ENCODE results near the gene SIRT1.
"Not testable (repeated sequence)": the region's sequence is repeated elsewhere in the genome, so short reads cannot be mapped to it uniquely, and the experiment has no call there.

The SIRT1 gene

GRCh38 chr10:67884313-67884841 lies at the start of gene SIRT1:
SIRT1 (plus strand) TSS chr10:67884656; CDS start chr10:67884722, 66 bp downstream.
- DNase-seq (ENCODE audit: low spot score) = peak; percentile 93

DNA sequence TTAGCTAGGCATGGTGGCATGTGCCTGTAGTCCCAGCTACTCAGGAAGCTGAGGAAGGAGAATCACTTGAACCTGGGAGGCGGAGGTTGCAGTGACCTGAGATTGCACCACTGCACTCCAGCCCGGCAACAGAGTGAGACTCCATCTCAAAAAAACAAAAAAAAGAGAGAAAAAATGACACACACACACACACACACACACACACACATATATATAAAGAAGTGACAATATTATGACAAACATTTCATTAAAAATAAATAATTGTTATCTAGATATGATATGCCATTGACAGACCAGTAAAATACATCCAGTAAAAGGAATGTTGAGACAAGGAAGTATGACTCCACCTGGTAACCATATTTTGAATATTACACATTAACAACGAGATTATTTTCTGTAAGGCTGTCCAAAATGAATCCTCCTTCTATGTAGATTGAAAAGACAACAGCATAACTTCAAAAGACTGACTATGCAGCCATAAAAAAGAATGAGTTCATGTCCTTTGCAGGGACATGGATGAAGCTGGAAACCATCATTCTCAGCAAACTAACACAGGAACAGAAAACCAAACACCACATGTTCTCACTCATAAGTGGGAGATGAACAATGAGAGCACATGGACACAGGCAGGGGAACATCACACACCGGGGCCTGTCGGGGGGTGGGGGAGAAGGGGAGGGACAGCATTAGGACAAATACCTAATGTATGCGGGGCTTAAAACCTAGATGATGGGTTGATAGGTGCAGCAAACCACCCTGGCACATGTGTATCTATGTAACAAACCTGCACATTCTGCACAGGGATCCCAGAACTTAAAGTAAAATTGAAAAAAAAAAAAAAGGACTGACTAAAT lies 48.7 kb upstream of the SIRT1 start:
- not testable (repeated sequence) for DNase-seq (ENCODE audit: low spot score)

DNA sequence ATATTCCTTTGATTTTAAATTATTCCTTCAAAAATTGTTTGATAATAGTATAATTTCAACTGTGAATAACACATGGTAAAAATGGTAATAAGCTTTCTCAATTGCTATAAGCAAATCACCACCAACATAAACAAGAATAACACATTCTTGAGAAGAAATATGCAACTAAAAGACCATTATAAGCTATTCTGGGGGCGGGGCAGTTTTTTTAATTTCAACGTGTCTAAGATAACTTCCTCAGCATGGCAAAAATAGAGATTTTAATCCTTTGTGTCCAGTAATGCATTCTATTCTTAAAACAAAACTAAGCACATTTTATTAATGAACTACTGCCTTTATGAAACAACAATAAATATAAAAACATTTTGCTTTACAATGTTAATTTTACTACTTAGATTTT lies 48.0 kb upstream of the SIRT1 start:
- DNase-seq (ENCODE audit: low spot score) = no peak

- no peak for DNase-seq (ENCODE audit: low spot score)
These were observed 47.5 kb upstream of the SIRT1 start for GRCh38 chr10:67836972-67837371.

GRCh38 chr10:67837541-67838314 lies 46.7 kb upstream of the SIRT1 start, which contains the start of gene DNAJC12:
DNAJC12 (minus strand) TSS chr10:67838188; CDS start chr10:67838011, 177 bp downstream.
- peak; percentile 55 for DNase-seq (ENCODE audit: low spot score)

DNA sequence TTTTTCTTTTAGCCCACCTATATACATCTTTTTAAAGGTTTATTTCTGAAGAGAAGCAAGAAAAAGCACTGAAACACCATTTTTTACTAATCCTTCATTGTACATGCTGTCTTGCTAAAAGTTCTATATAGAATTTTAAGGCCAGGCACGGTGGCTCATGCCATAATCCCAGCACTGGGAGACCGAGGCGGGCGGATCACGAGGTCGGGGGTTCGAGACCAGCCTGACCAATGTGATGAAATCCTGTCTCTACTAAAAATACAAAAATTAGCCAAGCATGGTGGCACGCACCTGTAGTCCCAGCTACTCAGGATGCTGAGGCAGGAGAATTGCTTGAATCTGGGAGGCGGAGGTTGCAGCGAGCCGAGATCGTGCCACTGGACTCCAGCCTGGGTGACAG lies 44.9 kb upstream of the SIRT1 start:
- DNase-seq (ENCODE audit: low spot score) = not testable (repeated sequence)

- DNase-seq (ENCODE audit: low spot score) = no peak
These were observed 44.5 kb upstream of the SIRT1 start for GRCh38 chr10:67839951-67840350.

DNA sequence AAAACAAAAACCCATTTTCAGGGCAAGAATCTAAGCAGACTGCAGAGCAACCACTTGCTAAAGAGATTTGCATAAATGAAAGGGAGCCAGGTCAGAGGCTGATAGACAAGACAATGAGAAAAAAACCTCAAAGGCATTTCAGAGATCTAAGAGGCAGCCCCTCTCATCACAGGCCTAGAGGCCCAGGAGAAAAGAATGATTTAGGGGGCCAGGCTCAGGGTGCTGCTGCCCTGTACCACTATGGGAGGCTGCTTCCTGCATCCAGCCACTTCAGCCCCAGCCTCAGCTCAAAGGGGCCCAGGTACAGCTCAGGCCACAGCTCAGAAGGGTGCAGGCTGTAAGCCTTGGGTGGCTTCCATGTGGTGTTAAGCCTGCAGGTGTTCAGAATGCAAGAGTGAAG lies 42.7 kb upstream of the SIRT1 start:
- DNase-seq (ENCODE audit: low spot score) = no peak

GRCh38 chr10:67843284-67843683 lies 41.2 kb upstream of the SIRT1 start:
- DNase-seq (ENCODE audit: low spot score) = no peak

DNA sequence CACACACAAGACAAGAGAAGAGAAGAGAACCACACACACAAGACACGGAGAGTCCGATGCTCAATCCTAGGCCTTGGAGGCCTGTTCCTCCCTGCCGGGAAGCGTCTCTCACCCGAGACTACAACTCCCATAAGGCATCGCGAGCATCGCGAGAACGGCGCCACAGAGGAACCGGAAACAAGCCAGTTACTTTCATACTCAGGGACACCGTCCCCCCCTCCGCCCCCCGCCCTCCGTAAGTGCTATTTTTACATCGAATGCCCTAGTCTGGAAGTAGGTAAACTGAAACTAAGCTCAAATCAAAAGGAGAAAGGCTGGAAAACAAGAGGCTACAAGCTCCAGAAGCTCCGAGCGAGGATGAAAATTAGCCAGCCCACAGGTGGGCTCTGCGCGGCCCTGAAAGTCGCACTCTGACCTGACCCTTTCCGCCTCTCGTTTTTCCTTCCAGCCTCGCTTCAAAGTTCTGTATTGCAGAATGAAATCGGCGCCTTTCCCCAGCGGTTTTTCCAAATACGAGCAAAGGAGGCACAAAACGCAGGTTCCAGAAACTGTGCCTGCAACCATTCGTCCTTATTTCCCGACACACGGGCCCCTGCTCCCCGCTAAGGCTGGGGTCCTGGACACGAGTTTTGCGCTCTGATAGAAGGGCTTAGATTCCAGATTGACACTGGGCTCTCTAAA lies 35.0 kb upstream of the SIRT1 start:
- DNase-seq (ENCODE audit: low spot score) = peak; percentile 90

- DNase-seq (ENCODE audit: low spot score) = no peak
These were observed 33.3 kb upstream of the SIRT1 start for GRCh38 chr10:67851186-67851585.

DNA sequence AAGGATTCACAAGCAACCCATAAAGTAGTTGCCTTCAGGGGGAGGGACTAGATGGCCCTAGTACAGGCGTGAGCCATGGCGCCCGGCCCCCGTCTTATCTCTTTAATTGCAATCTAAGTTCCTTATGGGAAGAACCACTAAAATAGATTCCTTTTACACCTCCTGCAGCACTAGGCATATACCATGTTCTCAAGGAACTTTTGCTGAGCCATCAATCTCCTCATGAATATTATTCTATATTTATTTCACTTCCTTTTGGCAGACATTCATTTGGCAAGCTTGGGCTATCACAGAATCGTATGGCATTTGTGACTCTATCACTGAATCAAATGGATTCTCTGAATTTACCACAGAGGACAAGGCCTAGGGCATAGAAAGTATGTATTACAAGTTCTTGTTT lies 31.7 kb upstream of the SIRT1 start:
- no peak for DNase-seq (ENCODE audit: low spot score)

DNA sequence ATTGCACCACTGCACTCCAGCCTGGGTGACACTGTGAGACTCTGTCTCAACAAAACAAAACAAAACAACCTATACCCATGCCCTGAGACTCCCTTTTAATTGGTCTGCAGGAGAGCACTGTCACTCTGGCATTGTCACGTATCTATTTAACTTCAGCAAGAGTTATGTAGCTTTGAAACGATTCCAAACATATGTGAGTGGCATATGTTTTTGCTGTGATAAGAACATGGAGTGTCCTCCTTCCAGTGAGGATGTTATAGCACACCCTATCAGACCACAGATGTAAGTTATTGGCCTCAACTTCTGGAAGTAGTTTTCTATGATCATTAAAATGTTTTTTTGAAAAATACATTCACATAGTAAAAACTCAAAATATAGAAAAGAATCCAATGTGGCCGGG lies 30.9 kb upstream of the SIRT1 start:
- DNase-seq (ENCODE audit: low spot score) = no peak

- no peak for DNase-seq (ENCODE audit: low spot score)
These were observed 25.5 kb upstream of the SIRT1 start for GRCh38 chr10:67858971-67859370.

GRCh38 chr10:67861750-67862432 lies 22.6 kb upstream of the SIRT1 start:
- no peak for DNase-seq (ENCODE audit: low spot score)

- DNase-seq (ENCODE audit: low spot score) = no peak
These were observed 21.4 kb upstream of the SIRT1 start for GRCh38 chr10:67863094-67863493.

DNA sequence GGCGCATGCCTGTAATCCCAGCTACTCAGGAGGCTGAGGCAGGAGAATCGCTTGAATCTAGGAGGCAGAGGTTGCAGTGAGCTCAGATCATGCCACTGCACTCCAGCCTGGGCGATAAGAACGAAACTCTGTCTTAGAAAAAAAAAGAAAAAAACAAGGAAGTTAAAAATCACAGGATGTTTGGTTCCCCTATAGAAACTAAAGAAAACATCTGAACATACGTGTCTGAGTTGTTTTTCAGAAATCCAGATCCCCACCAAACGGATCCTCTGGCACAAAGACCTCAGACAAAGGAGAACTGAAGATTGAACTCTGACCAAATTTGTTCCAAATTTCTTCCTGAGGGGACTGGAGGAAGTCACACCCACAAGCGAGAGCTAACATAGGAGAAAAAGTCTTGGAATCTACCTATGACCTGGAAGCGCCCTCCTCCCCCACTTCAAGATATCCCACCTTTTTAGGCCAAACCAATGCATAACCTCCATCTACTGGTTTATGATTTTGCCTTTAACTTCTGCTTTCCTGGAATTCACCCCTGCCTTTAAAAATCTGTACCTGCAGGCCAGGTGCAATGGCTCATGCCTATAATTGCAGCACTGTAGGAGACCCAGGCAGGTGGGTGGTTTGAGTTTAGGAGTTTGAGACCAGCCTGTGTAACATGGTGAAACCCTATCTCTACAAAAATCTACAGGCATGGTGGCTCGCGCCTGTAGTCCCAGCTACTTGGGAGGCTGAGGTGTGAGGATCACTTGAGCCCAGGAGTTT lies 19.7 kb upstream of the SIRT1 start:
- DNase-seq (ENCODE audit: low spot score) = no peak

DNA sequence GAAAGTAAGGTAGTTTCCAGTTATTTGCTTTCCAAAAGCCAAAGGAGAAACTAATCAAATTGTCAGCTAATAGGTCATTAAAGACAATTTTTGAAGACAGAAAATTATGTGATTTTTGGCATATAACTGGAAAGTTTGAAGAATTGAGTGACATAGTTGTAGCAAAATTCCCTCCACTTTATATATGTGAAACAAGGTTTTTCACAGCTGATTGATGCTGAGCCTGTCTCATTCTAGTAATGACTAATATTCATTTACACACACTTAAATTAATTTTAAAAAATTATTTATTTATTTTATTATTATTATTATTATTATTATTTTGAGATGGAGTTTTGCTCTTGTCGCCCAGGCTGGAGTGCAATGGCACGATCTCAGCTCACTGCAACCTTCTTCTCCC lies 16.3 kb upstream of the SIRT1 start:
- DNase-seq (ENCODE audit: low spot score) = no peak

DNA sequence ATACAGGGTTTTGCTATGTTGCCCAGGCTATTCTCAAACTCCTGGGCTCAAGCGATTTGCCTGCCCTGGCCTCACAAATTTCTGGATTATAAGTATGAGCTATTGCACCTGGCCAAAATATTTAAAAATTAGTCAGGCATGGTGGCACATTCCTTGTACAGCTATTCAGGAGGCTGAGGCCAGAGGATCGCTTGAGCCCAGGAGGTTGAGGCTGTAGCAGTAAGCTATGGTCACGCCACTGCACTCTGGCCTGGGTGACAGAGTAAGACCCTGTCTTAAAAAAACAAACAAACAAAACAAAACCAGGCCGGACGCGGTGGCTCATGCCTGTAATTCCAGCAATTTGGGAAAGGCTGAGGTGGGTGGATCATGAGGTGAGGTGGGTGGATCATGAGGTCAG lies 14.5 kb upstream of the SIRT1 start:
- DNase-seq (ENCODE audit: low spot score) = no peak

DNA sequence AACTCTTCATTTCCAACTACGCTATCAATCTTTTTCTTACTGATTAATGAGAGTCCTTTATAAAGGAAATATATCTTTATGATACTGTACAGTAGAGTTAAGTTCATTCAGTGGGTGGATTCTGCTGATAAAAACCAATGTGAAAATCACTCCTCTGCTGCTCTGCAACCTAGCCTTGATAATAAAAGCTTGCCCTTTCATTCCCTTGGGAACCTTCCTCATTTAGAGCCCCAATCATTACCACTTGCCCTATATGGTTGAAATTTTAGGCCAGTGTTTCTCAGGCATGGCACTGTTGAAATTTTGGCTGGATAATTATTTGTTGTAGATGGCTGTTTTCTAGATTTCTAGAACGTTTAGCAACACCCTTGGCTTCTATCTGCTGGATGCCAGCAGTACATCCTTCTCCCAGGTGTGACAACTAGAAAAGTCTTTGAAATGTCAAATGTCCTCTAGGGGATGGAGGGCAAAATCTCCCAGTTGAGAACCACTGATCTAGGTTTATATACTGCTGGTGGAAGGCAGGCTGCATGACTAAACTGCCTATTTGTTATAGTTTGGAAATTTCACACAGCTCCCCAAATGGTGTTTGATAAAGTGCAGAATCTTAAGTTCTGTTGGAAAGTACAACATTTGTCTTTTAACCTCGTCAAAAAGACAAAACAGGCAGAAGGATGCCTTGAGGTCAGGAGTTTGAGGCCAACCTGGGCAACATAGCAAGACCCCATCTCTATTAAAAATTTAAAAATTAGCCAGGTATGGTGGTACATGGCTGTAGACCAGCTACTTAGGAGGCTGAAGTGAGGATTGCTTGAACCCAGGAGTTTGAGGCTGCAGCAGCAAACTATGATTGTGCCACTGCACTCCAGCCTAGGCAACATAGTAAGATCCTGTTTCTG lies 8.9 kb upstream of the SIRT1 start:
- DNase-seq (ENCODE audit: low spot score) = no peak
